HFF-Myc (cell line): Measurements from ENCODE around the gene MED25.
"Not testable (repeated sequence)": the region's sequence is repeated elsewhere in the genome, so short reads cannot be mapped to it uniquely, and the experiment has no call there.

Experiments used
- DNase-seq: peaks from one replicate; pipeline ENCODE4 v3.0.0-alpha.2; 2011; ENCODE audit warnings: low read depth; ENCODE audit errors: extremely low read depth
- H3K4me3 ChIP-seq: replicated peaks from 2 replicates; pipeline ENCODE4 v1.5.1; 2011; ENCODE audit warnings: low read depth, mild to moderate bottlenecking, control low read depth, low read length
- TF ChIP-seq, protein P1 (sequence below): IDR thresholded peaks from 2 replicates; pipeline ENCODE4 v1.5.1; 2012; ENCODE audit warnings: mild to moderate bottlenecking, low read depth, low read length, control low read depth; ENCODE audit errors: missing control alignments

MED25 gene

DNA sequence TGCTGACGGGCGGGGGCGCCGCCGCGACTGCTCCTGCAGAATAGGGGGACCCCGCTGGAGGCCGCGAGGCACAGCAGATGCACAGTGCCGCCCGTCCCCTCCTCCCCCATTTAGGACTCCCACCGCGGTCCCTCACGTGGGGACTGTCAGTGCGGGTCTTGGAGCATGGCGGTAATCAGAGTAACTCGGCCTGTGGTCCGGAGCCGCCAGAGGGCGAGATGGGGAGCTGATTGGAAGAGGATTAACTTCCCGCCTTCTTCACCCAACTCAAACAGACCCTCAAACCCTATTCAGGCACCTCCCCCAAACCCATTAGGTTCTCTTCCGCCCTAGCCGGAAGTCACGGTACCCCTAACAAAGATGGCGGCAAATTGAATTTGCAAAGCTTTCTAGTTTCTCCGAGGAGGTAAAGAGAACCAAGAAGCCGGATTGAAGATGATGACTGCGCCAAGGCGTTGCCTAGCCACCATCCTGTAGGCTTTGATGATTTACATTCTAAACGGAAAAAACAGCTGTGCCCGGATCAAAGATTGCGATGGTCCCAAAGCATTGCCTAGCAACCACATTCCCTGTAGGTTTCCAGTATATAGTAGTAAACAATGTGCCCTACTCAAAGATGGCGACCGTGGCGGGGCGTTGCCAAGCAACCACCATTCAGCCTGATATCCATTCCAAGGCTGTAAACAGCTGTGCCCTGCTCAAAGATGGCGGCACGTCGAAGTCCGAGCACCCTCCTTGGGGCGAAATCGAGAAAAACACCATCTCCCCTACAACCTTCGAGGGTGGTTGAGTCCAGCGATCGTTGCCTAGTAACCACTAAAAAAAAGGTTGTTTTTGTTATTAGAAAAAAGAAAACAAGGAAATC lies 4.9 kb upstream of the MED25 start, which contains the start of gene FUZ:
Gene FUZ, minus strand, starts transcription at position 296 of the 865 bp plus-strand sequence. Its CDS starts 186 bp downstream, at position 110.
- peak within 1 kb of the TSS; percentile 56 for H3K4me3 ChIP-seq
- DNase-seq: peak; percentile 98
- TF ChIP-seq, protein P1, sequence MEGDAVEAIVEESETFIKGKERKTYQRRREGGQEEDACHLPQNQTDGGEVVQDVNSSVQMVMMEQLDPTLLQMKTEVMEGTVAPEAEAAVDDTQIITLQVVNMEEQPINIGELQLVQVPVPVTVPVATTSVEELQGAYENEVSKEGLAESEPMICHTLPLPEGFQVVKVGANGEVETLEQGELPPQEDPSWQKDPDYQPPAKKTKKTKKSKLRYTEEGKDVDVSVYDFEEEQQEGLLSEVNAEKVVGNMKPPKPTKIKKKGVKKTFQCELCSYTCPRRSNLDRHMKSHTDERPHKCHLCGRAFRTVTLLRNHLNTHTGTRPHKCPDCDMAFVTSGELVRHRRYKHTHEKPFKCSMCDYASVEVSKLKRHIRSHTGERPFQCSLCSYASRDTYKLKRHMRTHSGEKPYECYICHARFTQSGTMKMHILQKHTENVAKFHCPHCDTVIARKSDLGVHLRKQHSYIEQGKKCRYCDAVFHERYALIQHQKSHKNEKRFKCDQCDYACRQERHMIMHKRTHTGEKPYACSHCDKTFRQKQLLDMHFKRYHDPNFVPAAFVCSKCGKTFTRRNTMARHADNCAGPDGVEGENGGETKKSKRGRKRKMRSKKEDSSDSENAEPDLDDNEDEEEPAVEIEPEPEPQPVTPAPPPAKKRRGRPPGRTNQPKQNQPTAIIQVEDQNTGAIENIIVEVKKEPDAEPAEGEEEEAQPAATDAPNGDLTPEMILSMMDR: peak; percentile 17

DNA sequence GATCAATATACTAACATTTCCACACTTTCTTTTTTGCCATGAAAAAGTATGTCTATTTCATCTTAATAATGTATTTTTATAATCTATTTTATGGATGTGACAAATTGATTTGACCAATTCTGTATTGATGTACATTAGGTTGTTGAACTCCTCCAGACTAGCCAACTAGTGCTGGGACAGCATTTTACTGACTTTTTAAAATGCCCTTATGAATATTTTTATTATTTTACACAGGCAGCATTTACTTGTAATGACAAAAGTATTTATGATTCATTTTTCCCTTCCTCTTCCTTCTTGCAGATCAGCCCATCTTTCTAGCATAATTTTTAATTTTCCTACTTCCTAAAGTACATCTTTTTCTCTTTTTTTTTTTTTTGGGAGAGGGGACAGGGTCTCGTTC lies 4.1 kb upstream of the MED25 start:
- TF ChIP-seq, protein P1: no peak
- no peak for DNase-seq
- no peak overlapping the region; the same call in 1 of the 2 replicates for H3K4me3 ChIP-seq

DNA sequence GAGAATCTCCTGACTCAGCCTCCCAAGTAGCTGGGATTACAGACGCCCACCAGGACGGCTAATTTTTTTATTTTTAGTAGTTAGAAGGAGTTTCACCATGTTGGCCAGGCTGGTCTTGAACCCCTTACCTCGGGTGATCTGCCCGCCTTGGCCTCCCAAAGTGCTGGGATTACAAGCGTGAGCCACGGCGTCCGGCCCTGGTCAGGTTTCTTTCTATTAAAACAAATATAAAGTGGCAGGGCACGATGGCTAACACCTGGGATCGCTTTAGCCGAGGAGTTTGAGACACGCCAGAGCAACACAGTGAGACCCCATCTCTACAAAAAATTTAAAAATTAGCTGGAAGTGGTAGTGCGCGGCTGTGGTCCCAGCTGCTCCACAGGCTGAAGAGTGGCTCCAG lies 1.5 kb upstream of the MED25 start:
- TF ChIP-seq, protein P1: no peak
- peak overlapping the region; percentile 82 for H3K4me3 ChIP-seq
- DNase-seq: no peak

DNA sequence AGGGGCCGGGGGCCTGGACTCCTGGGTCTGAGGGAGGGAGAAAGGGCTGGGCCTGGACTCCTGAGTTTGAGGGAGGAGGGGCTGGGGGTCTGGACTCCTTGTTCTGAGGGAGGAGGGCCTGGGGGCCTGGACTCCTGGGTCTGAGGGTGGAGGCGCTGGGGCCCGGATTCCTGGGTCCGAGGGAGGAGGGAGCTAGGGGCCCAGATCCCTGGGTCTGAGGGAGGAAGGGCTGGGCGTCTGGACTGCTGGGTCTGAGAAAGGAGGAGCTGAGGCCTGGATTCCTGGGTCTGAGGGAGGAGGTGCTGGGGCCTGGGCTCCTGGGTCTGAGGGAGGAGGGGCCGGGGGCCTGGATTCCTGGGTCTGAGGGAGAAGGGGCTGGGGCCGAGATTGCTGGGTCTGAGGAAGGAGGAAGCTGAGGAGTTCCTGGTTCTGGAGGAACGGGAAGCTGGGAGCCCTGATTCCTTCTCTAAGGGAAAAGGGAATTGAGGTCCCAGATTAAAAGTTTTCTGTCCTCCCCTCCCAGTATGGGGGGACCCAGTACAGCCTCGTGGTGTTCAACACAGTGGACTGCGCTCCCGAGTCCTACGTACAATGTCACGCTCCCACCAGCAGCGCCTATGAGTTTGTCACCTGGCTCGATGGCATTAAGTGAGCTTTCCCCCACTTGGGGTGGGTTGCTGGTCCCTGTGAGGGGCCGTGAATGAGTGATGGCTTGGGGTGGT lies 721 bp downstream of the MED25 start:
- DNase-seq: no peak
- TF ChIP-seq, protein P1: no peak
- H3K4me3 ChIP-seq: peak overlapping the region; percentile 82

DNA sequence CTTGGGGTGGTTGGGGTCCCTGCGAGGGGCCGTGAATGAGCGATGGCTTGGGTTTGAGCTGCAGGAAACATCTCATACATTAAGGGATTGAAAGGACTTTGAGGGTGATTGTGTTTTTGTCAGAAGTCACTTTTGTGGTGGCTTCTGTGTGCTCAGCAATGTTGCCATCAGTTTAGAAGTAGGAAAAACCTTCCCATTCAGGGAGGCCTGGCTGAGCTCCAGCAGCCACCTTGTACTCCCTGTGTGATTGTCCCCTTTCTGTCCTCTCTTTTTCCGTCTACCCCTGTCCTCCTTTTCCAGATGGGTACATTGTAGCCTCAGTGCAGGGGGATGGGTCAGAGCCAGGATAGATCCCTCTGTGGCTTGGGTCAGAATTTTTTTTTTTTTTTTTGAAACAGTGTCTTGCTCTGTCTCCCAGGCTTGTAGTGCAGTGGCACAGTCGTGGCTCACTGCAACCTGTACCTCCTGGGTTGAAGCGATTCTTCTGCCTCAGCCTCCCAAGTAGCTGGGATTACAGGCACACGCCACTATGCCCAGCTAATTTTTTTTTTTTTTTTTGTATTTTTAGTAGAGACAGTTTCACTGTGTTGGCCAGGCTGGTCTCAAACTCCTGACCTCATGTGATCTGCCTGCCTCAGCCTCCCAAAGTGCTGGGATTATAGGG lies 1.5 kb downstream of the MED25 start:
- DNase-seq: not testable (repeated sequence)
- H3K4me3 ChIP-seq: peak overlapping the region; percentile 82

DNA sequence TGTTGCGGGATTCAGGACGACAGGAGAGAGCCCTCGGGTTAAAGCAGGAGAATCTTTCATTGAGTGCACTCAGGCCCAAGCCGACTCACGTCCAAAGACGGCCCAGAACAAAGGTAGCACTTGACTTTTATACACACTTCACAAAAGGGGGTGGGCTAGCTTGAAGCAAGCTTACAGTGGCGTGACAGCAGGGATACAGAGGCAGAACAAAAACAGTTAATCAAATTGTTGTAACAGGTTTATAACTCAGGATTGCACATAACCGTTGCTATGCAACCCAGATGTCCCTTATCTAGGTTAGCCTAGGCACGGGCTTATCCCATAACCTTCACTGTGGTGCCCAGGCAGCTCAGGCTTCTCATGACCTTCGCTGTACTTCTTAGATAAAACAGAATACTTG lies 2.0 kb downstream of the MED25 start:
- DNase-seq: no peak
- TF ChIP-seq, protein P1: no peak
- H3K4me3 ChIP-seq: no peak overlapping the region

DNA sequence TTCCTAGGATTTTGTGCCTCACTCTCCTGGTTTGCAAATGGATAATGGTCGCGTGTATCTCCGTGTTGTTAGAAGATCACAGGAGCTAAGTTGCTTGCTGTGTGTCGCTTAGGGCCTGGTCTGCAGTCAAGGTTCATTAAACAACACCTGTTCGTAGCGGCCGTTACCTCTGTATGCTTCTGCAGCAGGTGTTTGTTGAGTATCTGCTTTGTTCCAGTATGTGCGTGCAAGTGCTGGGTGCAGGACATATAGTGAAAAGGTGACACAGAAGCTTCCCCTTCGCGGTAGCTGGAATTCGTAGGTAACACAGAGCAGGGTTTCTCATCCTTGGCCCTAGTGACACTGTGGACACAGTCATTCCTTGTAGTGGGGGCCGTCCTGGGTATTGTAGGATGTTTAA lies 5.4 kb downstream of the MED25 start:
- no peak for DNase-seq
- TF ChIP-seq, protein P1: no peak
- no peak overlapping the region for H3K4me3 ChIP-seq
